ENCODE measurements around the gene FAM83D.

- TF ChIP-seq CTCF (conservative IDR thresholded peaks at IDR 0.05; ENCODE audit: low read depth in 2 of 2) (no peak), EZH2phosphoT487 (IDR thresholded peaks at IDR 0.05; ENCODE audit: unreplicated experiment) (no peak)
Measured at GRCh38 chr20:38999217-38999616, 73.0 kb downstream of the FAM83D start.

Data from GM23338 (cell line).